PC-9 (cell line): ENCODE results near the gene CDHR4. TPM values are rescaled to one million over a fixed set of nuclear protein-coding genes. Genes with fewer than 3 reads are reported as not detected.

Source experiments
- BruUV-seq: library from RNA; stranded (reverse); fragments of 400-500 nt; replicated peaks from 2 replicates; lab custom pipeline; 2021; lab: Mats Ljungman, UMichigan
- CTCF ChIA-PET: fragments of 300-600 bp; sonication (Branson Sonifier 250); formaldehyde crosslinking; loops from one replicate; lab custom pipeline; 2022; ENCODE audit warnings: antibody characterized with exemption; lab: Charles Lee
- POLR2A ChIA-PET: fragments of 300-600 bp; sonication (Branson Sonifier 250); formaldehyde crosslinking; loops from one replicate; lab custom pipeline; 2022; ENCODE audit warnings: antibody characterized with exemption; ENCODE audit not compliant: unreplicated experiment; lab: Charles Lee
- DNase-seq, 2 experiments: peaks; one replicate each; pipeline versions ENCODE4 v3.0.0 to v3.0.0-alpha.2; 2015 to 2022; ENCODE audit warnings: mixed read lengths in 1 of 2
- H2AFZ ChIP-seq: fragments of 200-600 bp; sonication (generic); 2 replicates; pipeline ENCODE4 v1.8.1; 2017; ENCODE audit warnings: antibody characterized with exemption
- H3F3A ChIP-seq: fragments of 200-600 bp; sonication (generic); 2 replicates; pipeline ENCODE4 v1.8.1; 2017; ENCODE audit warnings: antibody characterized with exemption, mild to moderate bottlenecking, low read depth; ENCODE audit not compliant: insufficient read depth
- H3K27ac ChIP-seq: fragments of 200-600 bp; sonication (generic); 2 replicates; pipeline ENCODE4 v1.6.1; 2016; ENCODE audit warnings: mixed run types
- H3K27me3 ChIP-seq: fragments of 200-600 bp; sonication (generic); 2 replicates; pipeline ENCODE4 v1.6.1; 2016; ENCODE audit warnings: low read depth, mixed run types; ENCODE audit not compliant: insufficient read depth
- H3K36me3 ChIP-seq: fragments of 200-600 bp; sonication (generic); 2 replicates; pipeline ENCODE4 v1.6.1; 2016; ENCODE audit warnings: low read depth, mixed run types
- H3K4me1 ChIP-seq: fragments of 200-600 bp; sonication (generic); replicated peaks from 2 replicates; pipeline ENCODE4 v1.6.1; 2016; ENCODE audit warnings: mixed run types; ENCODE audit not compliant: insufficient read depth
- H3K4me2 ChIP-seq: fragments of 200-600 bp; sonication (generic); 2 replicates; pipeline ENCODE4 v1.6.1; 2017; ENCODE audit warnings: mixed run types
- H3K4me3 ChIP-seq: fragments of 200-600 bp; sonication (generic); 2 replicates; pipeline ENCODE4 v1.6.1; 2016; ENCODE audit warnings: mixed run types
- H3K79me2 ChIP-seq: fragments of 200-600 bp; sonication (generic); 2 replicates; pipeline ENCODE4 v1.6.1; 2017; ENCODE audit warnings: low read depth, mixed run types
- H3K9me2 ChIP-seq: fragments of 200-600 bp; sonication (generic); 2 replicates; pipeline ENCODE4 v1.8.1; 2017; ENCODE audit warnings: mild to moderate bottlenecking; ENCODE audit not compliant: insufficient read depth
- H3K9me3 ChIP-seq: fragments of 200-600 bp; sonication (generic); 2 replicates; pipeline ENCODE4 v1.8.1; 2016; ENCODE audit warnings: low read depth; ENCODE audit not compliant: insufficient read depth
- H4K20me1 ChIP-seq: fragments of 200-600 bp; sonication (generic); 2 replicates; pipeline ENCODE4 v1.8.1; 2017; ENCODE audit not compliant: insufficient read depth
- EZH2 ChIP-seq: fragments of 200-600 bp; sonication (generic); IDR thresholded peaks from 2 replicates; pipeline ENCODE4 v1.8.0; 2017; ENCODE audit warnings: antibody characterized with exemption, low read depth
- intact Hi-C: fragments of 100-400 bp; cut with micrococcal nuclease; formaldehyde crosslinking; loops from one replicate; pipeline ENCODE4 v1.10.0; 2022; ENCODE audit not compliant: unreplicated experiment
- total RNA-seq: library from RNA; stranded (reverse); gene quantifications from 2 replicates; pipeline ENCODE4 v1.2.3, GENCODE V29; 2021
- TF ChIP-seq, protein P1 (sequence below): fragments of 200-600 bp; sonication (generic); conservative IDR thresholded peaks from 2 replicates; pipeline ENCODE4 v1.6.1; 2017; ENCODE audit warnings: mixed run types, antibody characterized with exemption, mild to moderate bottlenecking, moderate library complexity

The CDHR4 gene
- total RNA-seq, 1 experiment from 2014 or later: 3.5 TPM

DNA sequence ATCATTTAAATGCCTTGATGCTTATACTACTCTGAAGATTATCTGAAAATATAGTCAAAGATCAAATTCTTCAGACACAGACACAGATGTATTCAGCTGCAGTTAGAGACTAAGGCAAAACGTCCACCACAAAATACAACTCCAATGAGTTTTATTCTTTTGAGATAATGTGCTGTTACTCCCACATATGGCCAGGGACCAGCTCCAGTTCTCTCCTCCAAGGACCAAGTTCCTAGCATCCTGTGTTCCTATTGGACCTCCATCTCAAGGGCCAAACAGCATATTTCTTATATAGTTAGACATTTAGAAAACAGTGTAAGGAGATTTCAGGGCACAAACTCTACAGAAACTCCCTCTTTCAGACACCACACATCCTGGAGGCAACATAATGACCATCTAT lies 40.4 kb downstream of the CDHR4 start:
- Histone ChIP-seq H3K27ac (no peak overlapping the region), H2AFZ (no peak overlapping the region), H3K4me1 (no peaks in the 10 kb centered on the region), H3F3A (no peaks in the 10 kb centered on the region), H4K20me1 (peaks cover 4% of the 10 kb centered on the region), H3K9me2 (no peaks in the 10 kb centered on the region), H3K4me2 (no peak overlapping the region), H3K4me3 (no peak overlapping the region), H3K36me3 (no peaks in the 10 kb centered on the region), H3K9me3 (no peaks in the 10 kb centered on the region), H3K79me2 (peaks cover 28% of the 10 kb centered on the region), H3K27me3 (no peaks in the 10 kb centered on the region)
- ChIA-PET POLR2A (no interaction called here), CTCF (no interaction called here)
- intact Hi-C loops: no loop called here
- BruUV-seq: no TSS peak
- no peak for DNase-seq
- TF ChIP-seq, protein P1, sequence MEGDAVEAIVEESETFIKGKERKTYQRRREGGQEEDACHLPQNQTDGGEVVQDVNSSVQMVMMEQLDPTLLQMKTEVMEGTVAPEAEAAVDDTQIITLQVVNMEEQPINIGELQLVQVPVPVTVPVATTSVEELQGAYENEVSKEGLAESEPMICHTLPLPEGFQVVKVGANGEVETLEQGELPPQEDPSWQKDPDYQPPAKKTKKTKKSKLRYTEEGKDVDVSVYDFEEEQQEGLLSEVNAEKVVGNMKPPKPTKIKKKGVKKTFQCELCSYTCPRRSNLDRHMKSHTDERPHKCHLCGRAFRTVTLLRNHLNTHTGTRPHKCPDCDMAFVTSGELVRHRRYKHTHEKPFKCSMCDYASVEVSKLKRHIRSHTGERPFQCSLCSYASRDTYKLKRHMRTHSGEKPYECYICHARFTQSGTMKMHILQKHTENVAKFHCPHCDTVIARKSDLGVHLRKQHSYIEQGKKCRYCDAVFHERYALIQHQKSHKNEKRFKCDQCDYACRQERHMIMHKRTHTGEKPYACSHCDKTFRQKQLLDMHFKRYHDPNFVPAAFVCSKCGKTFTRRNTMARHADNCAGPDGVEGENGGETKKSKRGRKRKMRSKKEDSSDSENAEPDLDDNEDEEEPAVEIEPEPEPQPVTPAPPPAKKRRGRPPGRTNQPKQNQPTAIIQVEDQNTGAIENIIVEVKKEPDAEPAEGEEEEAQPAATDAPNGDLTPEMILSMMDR: no peak
- TF ChIP-seq EZH2: no peak

DNA sequence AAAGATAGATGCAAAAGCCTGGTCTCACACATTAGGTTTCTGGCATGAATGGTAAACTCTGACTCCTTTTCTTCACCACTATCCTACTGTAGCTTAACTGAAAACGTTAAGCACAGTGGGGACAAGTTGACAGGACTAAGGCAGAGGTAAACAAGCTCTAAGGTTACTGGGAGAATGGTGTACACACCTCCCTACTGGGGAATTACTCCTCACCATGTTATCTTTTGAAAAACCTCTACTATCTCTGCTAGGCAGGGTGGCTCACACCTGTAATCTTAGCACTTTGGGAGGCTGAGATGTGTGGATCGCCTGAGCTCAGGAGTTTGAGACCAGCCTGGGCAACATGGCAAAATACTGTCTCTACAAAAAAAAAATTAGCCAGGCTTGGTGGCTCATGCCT lies 42.5 kb downstream of the CDHR4 start:
- TF ChIP-seq EZH2: no peak
- TF ChIP-seq, protein P1: no peak
- Histone ChIP-seq H3K27me3 (no peaks in the 10 kb centered on the region), H3K4me2 (no peak overlapping the region), H3K9me2 (no peaks in the 10 kb centered on the region), H3K4me3 (no peak overlapping the region), H3K27ac (no peak overlapping the region), H3K4me1 (no peaks in the 10 kb centered on the region), H3K9me3 (no peaks in the 10 kb centered on the region), H3F3A (no peaks in the 10 kb centered on the region), H3K79me2 (peaks cover 35% of the 10 kb centered on the region), H2AFZ (no peak overlapping the region), H4K20me1 (peaks cover 4% of the 10 kb centered on the region; the same call in 1 of the 2 replicates), H3K36me3 (no peaks in the 10 kb centered on the region)
- BruUV-seq: no TSS peak
- no peak for DNase-seq
- POLR2A ChIA-PET: no interaction called here
- CTCF ChIA-PET: interaction anchor here (0.6 kb wide), 1 partner anchor 350 kb away, joined by 8 read pairs; no protein-coding TSS in a partner anchor
- intact Hi-C loops: no loop called here

DNA sequence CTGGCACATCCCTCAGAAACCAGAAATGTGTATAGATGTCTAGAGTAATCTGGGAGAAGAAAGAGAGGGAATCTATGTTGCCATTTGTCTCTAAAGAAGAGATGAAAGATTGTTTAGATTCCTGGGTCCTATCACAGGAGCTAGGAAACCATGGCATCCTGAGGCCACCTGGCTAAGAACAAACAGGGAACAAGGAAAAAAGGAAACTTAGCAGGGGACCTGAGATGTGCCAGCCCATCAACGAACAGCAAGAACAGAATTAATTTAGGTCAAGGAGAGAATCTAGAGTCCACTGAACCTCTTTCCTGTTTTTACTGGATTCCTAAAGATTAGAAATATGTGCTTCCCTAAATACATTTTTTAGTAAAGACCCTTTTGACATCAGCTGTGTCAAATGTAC lies 43.6 kb downstream of the CDHR4 start:
- ChIA-PET POLR2A (interaction anchor here (0.5 to 0.6 kb wide), 2 partner anchors 9 to 24 kb away, joined by 9 to 13 read pairs; no protein-coding TSS in a partner anchor), CTCF (no interaction called here)
- Histone ChIP-seq H3K9me2 (no peaks in the 10 kb centered on the region), H3K4me2 (no peak overlapping the region), H3K27ac (no peak overlapping the region), H3K79me2 (peaks cover 35% of the 10 kb centered on the region), H3F3A (no peaks in the 10 kb centered on the region), H2AFZ (no peak overlapping the region), H3K4me1 (no peaks in the 10 kb centered on the region), H3K36me3 (no peaks in the 10 kb centered on the region), H3K4me3 (no peak overlapping the region), H3K9me3 (no peaks in the 10 kb centered on the region), H3K27me3 (no peaks in the 10 kb centered on the region), H4K20me1 (peaks cover 4% of the 10 kb centered on the region; the same call in 1 of the 2 replicates)
- intact Hi-C loops: no loop called here
- TF ChIP-seq, protein P1: no peak
- no peak for TF ChIP-seq EZH2
- DNase-seq: no peak
- BruUV-seq: no TSS peak
